Measurements from ENCODE around the gene BNC2. TPM values are rescaled to one million over a fixed set of nuclear protein-coding genes. Genes with fewer than 3 reads are reported as not detected.
A peak's percentile ranks its signal among the peaks of the same experiment; 100 is the strongest.

The BNC2 gene
- total RNA-seq, 1 experiment from 2014 or later, result 4.9 TPM

DNA sequence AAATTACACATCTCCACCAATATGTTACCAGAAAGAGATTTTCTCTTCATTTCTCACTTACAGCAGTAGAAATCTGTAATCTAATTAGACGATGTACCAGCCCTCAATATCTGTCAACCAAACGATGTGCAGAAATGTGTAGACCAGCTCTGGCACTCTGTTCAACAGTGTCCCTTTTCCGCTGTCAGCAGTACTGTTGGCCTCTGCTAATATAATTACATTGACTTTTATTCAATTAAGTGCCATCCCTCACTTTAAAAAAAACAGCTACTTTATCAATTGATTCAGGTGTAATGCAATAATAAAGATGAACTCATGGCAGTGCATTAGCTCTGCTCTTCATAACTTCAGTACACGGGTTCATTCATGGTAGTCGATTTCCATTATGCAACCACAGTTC is 448.4 kb downstream of the BNC2 start:
- Histone ChIP-seq H3K4me1 (replicated peaks) (peaks cover 34% of the 10 kb centered on the region), H3K4me3 (no peak overlapping the region), H3K36me3 (no peaks in the 10 kb centered on the region), H3K27me3 (replicated peaks) (no peaks in the 10 kb centered on the region), H3K27ac (no peak overlapping the region), H3K9me3 (replicated peaks) (no peaks in the 10 kb centered on the region)
- DNase-seq (ENCODE audit: low read depth in 1 of 2, low spot score in 2 of 2), result no peak

DNA sequence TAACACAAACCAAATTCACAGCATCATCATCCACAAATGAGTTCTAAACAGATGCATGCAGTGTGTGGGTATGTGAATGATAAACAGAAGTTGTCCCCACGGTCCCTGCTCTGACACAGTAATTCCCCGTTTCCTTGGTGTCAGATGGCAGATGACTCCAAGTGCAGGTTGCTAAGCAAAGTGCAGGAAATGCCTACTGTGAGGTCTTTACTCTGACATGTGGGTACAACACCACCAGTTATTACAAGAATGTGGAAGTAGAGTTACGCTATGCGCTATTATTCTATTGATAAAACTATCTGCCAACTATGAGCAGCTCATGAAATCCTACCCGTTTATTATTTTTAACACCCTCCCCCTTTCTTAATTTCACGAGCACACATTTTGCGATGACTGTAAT is 448.9 kb downstream of the BNC2 start:
- H3K36me3 ChIP-seq, result no peaks in the 10 kb centered on the region
- no peak overlapping the region for H3K4me3 ChIP-seq
- H3K9me3 ChIP-seq (replicated peaks), result no peaks in the 10 kb centered on the region
- peaks cover 34% of the 10 kb centered on the region for H3K4me1 ChIP-seq (replicated peaks)
- no peak overlapping the region for H3K27ac ChIP-seq
- DNase-seq (ENCODE audit: low read depth in 1 of 2, low spot score in 2 of 2), result peak in 1 of 2 experiments; percentile 33
- H3K27me3 ChIP-seq (replicated peaks), result no peaks in the 10 kb centered on the region

DNA sequence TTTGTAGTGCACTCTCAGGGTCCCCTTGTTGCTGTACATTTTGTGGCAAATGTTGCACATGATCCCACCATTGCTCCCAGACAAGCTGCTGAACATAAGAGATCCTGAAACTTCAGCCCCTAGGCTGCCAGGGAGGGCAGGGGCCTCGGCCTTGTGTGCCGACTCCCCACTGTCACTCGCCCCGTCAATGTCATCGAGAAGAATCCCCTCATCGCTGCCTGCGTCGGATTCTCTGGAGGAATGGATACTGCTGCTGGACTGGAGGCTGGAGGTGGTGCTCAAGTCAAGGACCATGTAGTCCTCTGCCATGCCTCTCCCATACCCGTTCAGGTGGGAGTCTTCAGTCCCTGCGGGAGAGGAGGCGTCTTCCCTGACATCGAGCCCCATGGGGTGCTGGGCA is 451.3 kb downstream of the BNC2 start:
- no peaks in the 10 kb centered on the region for H3K36me3 ChIP-seq
- no peak for DNase-seq (ENCODE audit: low read depth in 1 of 2, low spot score in 2 of 2)
- no peak overlapping the region for H3K27ac ChIP-seq

DNA sequence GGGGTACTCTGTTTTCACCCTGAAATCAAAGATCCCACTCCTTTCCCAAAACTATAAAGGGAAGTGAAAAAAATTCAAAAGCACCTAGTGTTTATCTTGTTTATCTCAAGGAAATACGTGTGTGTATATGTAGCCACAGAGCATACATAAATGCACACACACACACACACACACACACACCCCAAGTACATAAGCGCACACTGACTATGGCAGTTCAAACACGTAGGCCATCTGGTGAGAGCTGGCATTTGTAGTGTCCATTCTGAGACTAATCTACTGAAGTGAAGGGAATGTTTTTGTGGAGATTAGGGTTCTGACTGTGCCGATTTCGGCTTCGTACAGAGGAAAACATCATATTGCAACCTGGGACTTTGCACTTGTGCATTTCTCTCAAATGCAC is 451.7 kb downstream of the BNC2 start:
- H3K36me3 ChIP-seq, result no peaks in the 10 kb centered on the region
- no peaks in the 10 kb centered on the region for H3K9me3 ChIP-seq (replicated peaks)
- no peaks in the 10 kb centered on the region for H3K27me3 ChIP-seq (replicated peaks)
- no peak overlapping the region for H3K4me3 ChIP-seq
- DNase-seq (ENCODE audit: low read depth in 1 of 2, low spot score in 2 of 2), result no peak
- H3K4me1 ChIP-seq (replicated peaks), result peaks cover 20% of the 10 kb centered on the region
- H3K27ac ChIP-seq, result no peak overlapping the region

More for the DNA sequence above, 451.3 kb downstream of the BNC2 start:
- H3K27me3 ChIP-seq (replicated peaks), result no peaks in the 10 kb centered on the region
- H3K4me3 ChIP-seq, result no peak overlapping the region
- peaks cover 20% of the 10 kb centered on the region for H3K4me1 ChIP-seq (replicated peaks)
- H3K9me3 ChIP-seq (replicated peaks), result no peaks in the 10 kb centered on the region

DNA sequence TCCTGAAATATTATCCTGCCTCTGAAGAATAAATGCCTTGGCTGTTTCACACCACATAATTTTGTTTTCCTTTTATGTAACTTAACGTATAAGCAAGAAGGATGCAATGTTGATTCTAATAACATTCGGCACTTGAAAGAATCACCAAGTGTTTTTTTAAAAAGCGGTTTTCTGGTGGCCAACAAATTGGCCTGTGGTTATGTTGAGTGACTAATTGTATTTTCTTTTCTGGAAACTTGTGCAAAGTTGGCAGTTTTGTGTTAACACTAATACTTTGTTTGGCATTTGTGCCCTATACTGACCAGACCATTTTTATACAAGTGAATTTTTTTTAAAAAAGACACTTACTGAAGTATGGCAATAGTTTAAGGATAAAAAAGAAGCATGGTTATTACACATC is 452.7 kb downstream of the BNC2 start:
- Histone ChIP-seq H3K4me1 (replicated peaks) (peaks cover 20% of the 10 kb centered on the region), H3K27me3 (replicated peaks) (no peaks in the 10 kb centered on the region), H3K27ac (peak overlapping the region; percentile 54), H3K36me3 (no peaks in the 10 kb centered on the region), H3K9me3 (replicated peaks) (no peaks in the 10 kb centered on the region), H3K4me3 (peak overlapping the region; percentile 10; the same call in 1 of the 2 replicates)
- peak in 1 of 2 experiments; percentile 47 for DNase-seq (ENCODE audit: low read depth in 1 of 2, low spot score in 2 of 2)

DNA sequence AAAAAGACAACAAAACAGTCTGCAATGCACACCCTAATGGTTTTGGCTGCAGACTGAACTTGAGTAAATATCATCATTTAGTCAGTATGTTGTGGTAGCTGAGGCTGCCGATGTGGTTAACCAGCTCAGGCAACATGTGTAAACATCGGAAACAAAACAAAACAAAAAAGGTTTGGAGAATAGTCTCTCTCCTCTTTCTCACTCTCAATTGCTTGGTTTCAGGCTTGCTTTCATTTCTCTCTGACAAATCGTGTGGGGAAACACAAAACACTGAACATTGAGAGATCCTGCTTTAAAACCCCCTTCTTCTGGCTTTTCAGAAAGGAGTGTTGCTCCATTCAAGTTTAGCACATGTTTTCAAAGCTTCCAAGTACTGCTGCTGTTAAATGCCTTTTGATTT is 453.3 kb downstream of the BNC2 start:
- H3K4me3 ChIP-seq, result peak overlapping the region; percentile 10
- H3K9me3 ChIP-seq (replicated peaks), result no peaks in the 10 kb centered on the region
- no peaks in the 10 kb centered on the region for H3K27me3 ChIP-seq (replicated peaks)
- DNase-seq (ENCODE audit: low read depth in 1 of 2, low spot score in 2 of 2), result peak; percentile 65 to 79
- peaks cover 20% of the 10 kb centered on the region for H3K4me1 ChIP-seq (replicated peaks)
- H3K36me3 ChIP-seq, result no peaks in the 10 kb centered on the region
- peak overlapping the region; percentile 54 for H3K27ac ChIP-seq

DNA sequence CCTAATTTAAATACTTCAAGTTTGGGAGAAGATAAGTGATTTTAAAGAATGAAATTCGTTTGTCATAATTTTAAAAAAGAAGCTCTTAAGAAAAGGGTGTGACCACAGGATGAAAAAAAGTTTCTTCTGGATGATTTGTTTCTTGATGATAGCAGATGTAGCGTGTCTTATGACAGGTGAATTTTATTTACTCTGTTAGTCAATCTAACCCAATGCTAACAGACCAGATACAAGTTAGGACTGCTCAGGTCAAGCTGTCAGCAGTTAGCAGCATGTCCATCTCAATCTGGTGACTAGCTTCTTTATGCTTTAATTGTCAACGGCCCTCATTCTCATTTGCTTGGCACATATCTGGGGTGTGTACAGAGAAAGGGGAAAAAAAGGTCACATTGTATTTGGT is 456.0 kb downstream of the BNC2 start:
- DNase-seq (ENCODE audit: low read depth in 1 of 2, low spot score in 2 of 2), result no peak
- no peak overlapping the region for H3K4me3 ChIP-seq
- H3K4me1 ChIP-seq (replicated peaks), result peaks cover 13% of the 10 kb centered on the region
- H3K27ac ChIP-seq, result no peak overlapping the region
- no peaks in the 10 kb centered on the region for H3K36me3 ChIP-seq
- no peaks in the 10 kb centered on the region for H3K27me3 ChIP-seq (replicated peaks)
- H3K9me3 ChIP-seq (replicated peaks), result no peaks in the 10 kb centered on the region

DNA sequence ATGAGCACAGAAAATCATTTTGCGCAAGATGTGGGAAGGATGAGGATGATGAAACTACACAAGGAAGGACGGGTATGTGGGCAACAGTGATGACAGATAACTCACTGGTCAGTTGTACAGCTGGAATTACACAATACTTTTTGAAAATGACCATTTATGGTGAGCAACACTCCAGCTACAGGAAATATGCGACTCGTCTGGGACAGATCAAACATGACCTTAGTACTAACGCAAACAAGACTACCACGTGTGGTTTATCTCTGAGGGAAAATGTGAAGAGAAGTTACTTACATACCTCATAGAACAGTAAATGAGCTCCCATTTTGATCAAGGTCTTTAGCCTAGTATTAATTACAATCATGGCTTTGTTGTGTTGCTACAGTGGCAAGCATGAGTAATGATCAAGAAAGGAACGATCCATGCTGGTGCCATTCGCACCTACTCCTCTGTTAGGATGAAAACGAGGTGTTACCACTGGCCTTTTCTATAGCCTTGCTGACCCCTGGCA is 456.9 kb downstream of the BNC2 start:
- Histone ChIP-seq H3K9me3 (replicated peaks) (no peaks in the 10 kb centered on the region), H3K4me1 (replicated peaks) (peaks cover 13% of the 10 kb centered on the region), H3K36me3 (no peaks in the 10 kb centered on the region), H3K27me3 (replicated peaks) (no peaks in the 10 kb centered on the region), H3K27ac (no peak overlapping the region), H3K4me3 (no peak overlapping the region)
- no peak for DNase-seq (ENCODE audit: low read depth in 1 of 2, low spot score in 2 of 2)

DNA sequence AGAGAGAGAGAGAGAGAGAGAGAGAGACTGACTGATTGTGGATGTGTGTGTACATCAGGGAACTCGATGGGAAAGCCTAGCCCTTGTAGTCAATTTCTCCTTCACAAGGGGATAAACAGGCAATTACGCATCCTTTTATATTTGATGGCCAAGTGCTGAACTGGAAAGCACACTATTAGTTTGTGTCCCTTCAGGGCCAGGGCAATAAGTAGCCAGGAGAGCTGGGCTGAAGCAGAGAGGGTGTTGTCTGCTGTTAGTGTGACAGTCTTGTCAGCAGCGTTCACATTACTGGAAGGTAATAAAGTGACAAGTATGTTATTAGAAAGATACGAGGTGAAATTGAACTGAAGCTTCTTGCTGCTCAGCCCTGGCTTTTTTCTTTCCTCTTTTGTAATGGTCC is 457.7 kb downstream of the BNC2 start:
- peaks cover 8% of the 10 kb centered on the region for H3K4me1 ChIP-seq (replicated peaks)
- H3K36me3 ChIP-seq, result no peaks in the 10 kb centered on the region
- no peak overlapping the region for H3K4me3 ChIP-seq
- DNase-seq (ENCODE audit: low read depth in 1 of 2, low spot score in 2 of 2), result no peak
- H3K9me3 ChIP-seq (replicated peaks), result no peaks in the 10 kb centered on the region
- no peaks in the 10 kb centered on the region for H3K27me3 ChIP-seq (replicated peaks)
- no peak overlapping the region for H3K27ac ChIP-seq

DNA sequence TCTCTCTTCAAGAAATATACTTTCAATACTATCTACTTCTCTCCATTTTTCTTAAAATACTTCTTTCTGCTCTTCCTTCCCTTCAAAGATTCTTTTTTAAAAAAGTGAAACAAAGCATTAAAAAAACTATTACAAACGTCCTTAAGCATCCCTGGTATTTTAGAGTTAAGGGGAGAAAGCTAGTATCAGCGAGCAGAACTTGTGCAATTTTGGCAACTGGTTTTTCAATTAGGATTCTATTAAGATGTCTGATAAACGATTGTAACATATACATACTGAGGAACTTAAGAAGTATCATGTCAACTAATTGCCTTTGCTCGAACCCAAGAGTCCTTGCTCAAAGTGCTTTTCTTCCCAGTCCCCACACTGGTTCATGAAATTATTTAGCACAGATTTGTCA is 459.2 kb downstream of the BNC2 start:
- no peaks in the 10 kb centered on the region for H3K36me3 ChIP-seq
- H3K4me3 ChIP-seq, result no peak overlapping the region
- no peak overlapping the region for H3K27ac ChIP-seq
- no peaks in the 10 kb centered on the region for H3K9me3 ChIP-seq (replicated peaks)
- peaks cover 4% of the 10 kb centered on the region; the same call in 1 of the 2 replicates for H3K4me1 ChIP-seq (replicated peaks)
- no peaks in the 10 kb centered on the region for H3K27me3 ChIP-seq (replicated peaks)
- DNase-seq (ENCODE audit: low read depth in 1 of 2, low spot score in 2 of 2), result no peak

DNA sequence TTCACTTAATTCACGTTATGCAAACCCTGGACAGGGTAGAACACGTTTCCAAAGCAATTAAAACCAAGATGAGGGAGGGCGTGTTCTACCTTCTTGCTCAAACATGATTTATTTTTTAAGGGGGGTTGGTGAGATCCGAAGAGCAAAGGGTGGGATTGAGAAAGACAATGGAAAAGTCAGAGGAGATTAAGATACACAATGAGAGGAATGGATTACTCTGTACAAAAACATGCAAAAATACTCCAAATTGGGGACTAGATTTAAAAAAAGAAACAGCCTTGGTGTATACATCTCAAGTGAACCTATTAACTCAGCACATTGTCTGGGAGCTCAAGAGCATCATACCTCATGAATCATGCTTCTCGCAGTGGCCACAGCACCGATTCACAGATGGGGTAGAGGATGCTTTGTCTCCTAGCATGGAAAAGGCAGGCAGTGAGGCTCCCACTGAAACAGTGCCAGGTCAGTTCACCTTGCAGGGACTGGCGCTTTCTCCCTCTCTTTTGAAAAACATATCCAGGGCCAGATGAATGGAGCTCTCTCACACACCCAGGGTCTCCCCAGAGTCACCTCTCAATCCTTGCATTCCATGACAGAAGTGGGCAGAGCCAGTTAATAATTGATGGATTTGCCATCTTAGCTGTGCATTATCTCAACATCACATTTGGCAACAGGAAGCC is 459.7 kb downstream of the BNC2 start:
- Histone ChIP-seq H3K4me3 (no peak overlapping the region), H3K27me3 (replicated peaks) (no peaks in the 10 kb centered on the region), H3K27ac (no peak overlapping the region), H3K36me3 (no peaks in the 10 kb centered on the region), H3K9me3 (replicated peaks) (no peaks in the 10 kb centered on the region), H3K4me1 (replicated peaks) (peaks cover 4% of the 10 kb centered on the region; the same call in 1 of the 2 replicates)
- DNase-seq (ENCODE audit: low read depth in 1 of 2, low spot score in 2 of 2), result peak in 1 of 2 experiments; percentile 41

DNA sequence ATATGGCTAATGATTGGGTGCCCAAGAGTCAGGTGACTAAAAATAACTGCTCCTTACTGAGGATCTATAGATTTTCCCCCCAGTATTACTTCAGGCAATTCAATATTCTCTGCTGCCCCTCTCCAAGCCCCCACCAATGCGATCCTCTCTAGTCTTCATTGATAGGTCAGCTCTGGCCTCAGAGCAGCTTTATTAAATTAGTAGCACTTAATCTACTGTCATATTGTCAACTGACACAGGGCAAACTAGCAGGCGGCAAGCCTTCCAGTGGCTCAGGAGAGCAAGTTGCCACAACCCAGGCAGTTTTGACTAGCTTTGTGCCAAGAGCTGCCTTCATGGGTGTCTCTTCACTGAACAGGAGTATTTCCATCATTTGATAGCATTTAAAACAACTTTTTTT is 462.9 kb downstream of the BNC2 start:
- Histone ChIP-seq H3K27ac (no peak overlapping the region), H3K36me3 (no peaks in the 10 kb centered on the region), H3K4me3 (no peak overlapping the region), H3K27me3 (replicated peaks) (no peaks in the 10 kb centered on the region), H3K4me1 (replicated peaks) (0 out of 2 replicates have a peak, but pooled peaks cover 4% of the 10 kb centered on the region), H3K9me3 (replicated peaks) (no peaks in the 10 kb centered on the region)
- DNase-seq (ENCODE audit: low read depth in 1 of 2, low spot score in 2 of 2), result no peak

DNA sequence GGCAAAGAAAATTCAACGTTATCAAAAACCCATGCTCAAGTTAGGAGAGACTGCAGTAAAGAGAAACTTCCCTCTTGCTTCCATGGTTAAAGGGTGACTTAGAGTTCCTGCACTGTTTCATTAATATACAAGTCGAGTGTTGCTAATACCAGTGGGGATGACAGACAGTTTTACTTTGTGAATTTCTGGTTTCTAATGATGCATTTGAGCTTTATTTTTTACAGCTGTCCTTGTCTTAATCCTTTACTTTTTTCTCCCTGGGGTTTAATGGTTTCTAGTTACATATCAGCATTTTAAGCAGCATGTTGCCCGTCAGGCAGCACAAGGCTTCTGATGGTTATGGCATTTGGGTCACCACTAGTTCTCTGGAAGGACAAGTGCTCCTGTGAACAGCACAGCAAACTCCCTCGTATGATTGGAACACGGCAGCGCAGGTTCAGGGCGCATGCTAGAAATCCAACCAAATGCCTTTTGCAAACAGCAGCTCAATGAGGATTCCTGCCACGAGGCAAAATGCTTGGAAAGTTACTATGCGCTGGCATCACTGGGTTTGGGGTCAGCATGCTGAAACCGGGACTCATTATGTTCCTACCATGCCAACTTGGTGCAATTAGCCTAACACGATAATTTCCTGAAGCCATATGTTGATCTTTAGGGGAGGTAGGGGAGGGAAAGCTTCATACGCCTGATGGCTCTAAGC is 463.8 kb downstream of the BNC2 start:
- 0 out of 2 replicates have a peak, but pooled peaks cover 4% of the 10 kb centered on the region for H3K4me1 ChIP-seq (replicated peaks)
- H3K27me3 ChIP-seq (replicated peaks), result no peaks in the 10 kb centered on the region
- no peak overlapping the region for H3K4me3 ChIP-seq
- no peak for DNase-seq (ENCODE audit: low read depth in 1 of 2, low spot score in 2 of 2)
- no peaks in the 10 kb centered on the region for H3K9me3 ChIP-seq (replicated peaks)
- no peaks in the 10 kb centered on the region for H3K36me3 ChIP-seq
- no peak overlapping the region for H3K27ac ChIP-seq

DNA sequence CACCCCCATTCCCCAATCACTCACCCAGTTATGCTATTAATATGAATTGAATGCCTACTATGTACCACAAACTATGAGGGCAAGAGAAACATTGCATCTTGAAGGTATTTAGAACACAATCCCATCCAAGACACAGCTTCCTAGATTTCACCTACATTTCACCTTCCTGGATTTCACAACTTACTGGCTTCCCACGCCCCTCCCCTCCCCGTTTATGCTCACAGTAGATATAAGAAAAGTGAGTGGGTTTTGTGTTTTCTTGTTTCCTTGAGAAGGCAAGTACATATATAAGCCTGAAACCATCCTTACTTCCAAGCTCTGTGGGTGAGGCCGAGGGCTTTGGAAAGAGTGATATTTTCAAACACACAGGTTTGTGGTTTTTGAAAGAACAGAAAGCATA is 465.0 kb downstream of the BNC2 start:
- no peak for DNase-seq (ENCODE audit: low read depth in 1 of 2, low spot score in 2 of 2)
- Histone ChIP-seq H3K4me1 (replicated peaks) (0 out of 2 replicates have a peak, but pooled peaks cover 2% of the 10 kb centered on the region), H3K36me3 (no peaks in the 10 kb centered on the region), H3K27me3 (replicated peaks) (no peaks in the 10 kb centered on the region), H3K27ac (no peak overlapping the region), H3K4me3 (no peak overlapping the region), H3K9me3 (replicated peaks) (no peaks in the 10 kb centered on the region)

Data from SJSA1 (cell line).